Thymus (tissue), 11 donors: ENCODE results near the gene BID. TPM values are rescaled to one million over a fixed set of nuclear protein-coding genes. Genes with fewer than 3 reads are reported as not detected.

Experiments used
- DNase-seq, 9 donors: peaks; one replicate each; pipeline ENCODE4 v3.0.0-alpha.2; 2013; ENCODE audit warnings: low spot score in 9 of 9, low read depth in 6 of 9, missing footprints in 1 of 9
- H3K27ac ChIP-seq, 2 donors: one replicate each; pipeline ENCODE4 v1.5.1; 2013; ENCODE audit warnings: control low read depth in 1 of 2, low read depth in 1 of 2, low read length in 1 of 2, mild to moderate bottlenecking in 1 of 2, moderate library complexity in 1 of 2
- H3K27me3 ChIP-seq, 2 donors: one replicate each; pipeline ENCODE4 v1.5.1; 2013; ENCODE audit warnings: low read length in 1 of 2; ENCODE audit not compliant: control insufficient read depth in 2 of 2, insufficient read depth in 1 of 2
- H3K36me3 ChIP-seq, 2 donors: one replicate each; pipeline ENCODE4 v1.5.1; 2013; ENCODE audit warnings: low read length in 1 of 2, mild to moderate bottlenecking in 1 of 2, moderate library complexity in 1 of 2; ENCODE audit not compliant: control insufficient read depth in 2 of 2, insufficient read depth in 2 of 2
- H3K4me1 ChIP-seq, 2 donors: one replicate each; pipeline ENCODE4 v1.5.1; 2013; ENCODE audit warnings: low read length in 2 of 2; ENCODE audit not compliant: control insufficient read depth in 2 of 2, insufficient read depth in 2 of 2
- H3K4me3 ChIP-seq, 2 donors: one replicate each; pipeline ENCODE4 v1.5.1; 2013; ENCODE audit warnings: low read length in 2 of 2, control low read depth in 1 of 2, mild to moderate bottlenecking in 1 of 2
- H3K9me3 ChIP-seq, 2 donors: one replicate each; pipeline ENCODE4 v1.5.1; 2013; ENCODE audit warnings: low read length in 1 of 2, mild to moderate bottlenecking in 1 of 2; ENCODE audit not compliant: control insufficient read depth in 2 of 2, insufficient read depth in 1 of 2
- WGBS: extraction: QIAGEN DNeasy Blood & Tissue Kit; methylation state at CpG from one replicate; pipeline ENCODE4 v1.1.7; 2013; 5-methylcytosine and 5-hydroxymethylcytosine counted together
- polyA plus RNA-seq: library from polyadenylated mRNA; stranded (reverse); fragments of 200-250 nt; gene quantifications from one replicate; pipeline ENCODE4 v1.2.3, GENCODE V29; 2013
- total RNA-seq: library from RNA; stranded (reverse); fragments of 120-200 nt; gene quantifications from one replicate; pipeline ENCODE4 v1.2.4, GENCODE V29; 2013
- donor health status: healthy.

BID gene
- total and polyA plus RNA-seq, 2 donors: 32.5 to 46.7 TPM

- H3K4me1 ChIP-seq: peaks cover 0 to 21% of the 10 kb centered on the region in 2 donors
- 99% methylated on average over 10 of the region's 10 CpGs for WGBS
- H3K9me3 ChIP-seq: no peaks in the 10 kb centered on the region
- no peak overlapping the region for H3K4me3 ChIP-seq
- H3K27ac ChIP-seq: no peak overlapping the region
- peaks cover 0 to 3% of the 10 kb centered on the region in 2 donors for H3K36me3 ChIP-seq
- H3K27me3 ChIP-seq: no peaks in the 10 kb centered on the region
- DNase-seq: no peak
These were observed 32.8 kb upstream of the BID start for GRCh38 chr22:17807086-17807485.

GRCh38 chr22:17806437-17806836 lies 32.2 kb upstream of the BID start:
- Histone ChIP-seq H3K36me3 (peaks cover 0 to 3% of the 10 kb centered on the region in 2 donors), H3K27me3 (no peaks in the 10 kb centered on the region), H3K9me3 (no peaks in the 10 kb centered on the region), H3K4me3 (no peak overlapping the region), H3K4me1 (peaks cover 0 to 21% of the 10 kb centered on the region in 2 donors), H3K27ac (no peak overlapping the region)
- DNase-seq: no peak
- WGBS: 96% methylated on average over 2 of the region's 2 CpGs

DNA sequence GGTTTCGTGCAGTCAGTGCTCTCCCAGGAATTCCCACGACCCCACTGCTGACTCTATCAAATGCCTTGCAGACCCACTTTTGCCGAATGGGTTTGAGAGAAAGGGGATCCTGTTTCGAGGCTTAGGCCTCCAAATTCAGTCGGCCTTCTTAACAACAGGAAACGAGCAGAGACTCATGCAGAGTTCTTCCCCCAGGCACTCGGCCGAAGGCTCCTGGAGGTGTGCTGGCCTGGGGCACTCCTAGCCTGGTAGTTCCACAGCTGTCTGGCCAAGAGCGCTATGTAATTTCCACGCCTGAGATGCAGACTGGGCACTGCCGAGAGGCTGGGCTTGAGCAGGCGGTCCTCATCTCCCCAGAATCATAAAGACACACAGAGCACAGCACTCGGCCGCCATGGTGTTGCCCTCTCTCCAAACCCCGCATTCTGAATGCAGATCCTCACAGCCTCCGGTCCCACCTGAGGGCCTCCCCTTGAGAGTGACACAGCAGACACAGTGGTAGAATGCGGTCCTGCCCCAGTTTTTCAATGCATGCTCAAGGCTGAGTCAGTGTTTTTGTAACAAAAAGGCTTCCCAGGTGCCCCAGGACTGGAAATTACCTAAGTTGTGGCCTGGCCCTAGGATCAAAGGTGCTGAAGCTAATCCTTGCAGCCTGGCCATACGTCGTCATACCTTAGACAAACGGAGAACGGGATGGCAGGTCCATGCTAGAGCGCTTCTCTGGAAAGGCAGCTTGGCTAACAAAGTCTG lies 30.2 kb upstream of the BID start:
- H3K4me1 ChIP-seq: peaks cover 4 to 33% of the 10 kb centered on the region in 2 donors
- no peak overlapping the region for H3K4me3 ChIP-seq
- H3K9me3 ChIP-seq: no peaks in the 10 kb centered on the region
- no peaks in the 10 kb centered on the region for H3K27me3 ChIP-seq
- H3K36me3 ChIP-seq: peaks cover 0 to 3% of the 10 kb centered on the region in 2 donors
- peak overlapping the region in 1 of 2 donors; percentile 26 for H3K27ac ChIP-seq
- 97% methylated on average over 22 of the region's 22 CpGs for WGBS
- DNase-seq: no peak

GRCh38 chr22:17803609-17804270 lies 29.5 kb upstream of the BID start:
- H3K4me1 ChIP-seq: peaks cover 5 to 38% of the 10 kb centered on the region in 2 donors
- peaks cover 0 to 3% of the 10 kb centered on the region in 2 donors for H3K36me3 ChIP-seq
- H3K27me3 ChIP-seq: no peaks in the 10 kb centered on the region
- no peak overlapping the region for H3K4me3 ChIP-seq
- H3K27ac ChIP-seq: no peak overlapping the region
- H3K9me3 ChIP-seq: no peaks in the 10 kb centered on the region
- WGBS: 95% methylated on average over 20 of the region's 20 CpGs
- DNase-seq: no peak

DNA sequence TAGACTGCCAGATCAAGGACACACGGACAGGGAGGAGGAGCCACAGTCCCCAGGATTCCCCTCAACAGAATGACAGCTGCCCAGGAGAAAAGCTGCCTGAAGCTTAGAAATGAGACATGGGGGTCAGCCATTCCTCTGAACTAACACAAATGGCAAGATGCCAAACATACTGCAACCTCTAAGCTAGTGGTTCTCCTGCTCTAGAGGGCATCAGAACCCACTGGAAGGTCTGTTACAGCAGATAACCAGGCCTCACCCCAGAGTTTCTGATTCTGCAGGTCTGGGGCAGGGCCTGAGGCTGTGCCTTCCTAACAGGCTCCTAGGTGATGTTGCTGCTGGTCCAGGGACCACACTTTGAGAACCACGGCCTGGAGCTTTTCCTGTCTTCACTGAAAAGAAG lies 28.6 kb upstream of the BID start:
- Histone ChIP-seq H3K27ac (no peak overlapping the region), H3K4me1 (peaks cover 12 to 46% of the 10 kb centered on the region in 2 donors), H3K27me3 (no peaks in the 10 kb centered on the region), H3K36me3 (peaks cover 0 to 3% of the 10 kb centered on the region in 2 donors), H3K4me3 (no peak overlapping the region), H3K9me3 (no peaks in the 10 kb centered on the region)
- 94% methylated on average over 2 of the region's 2 CpGs for WGBS
- no peak for DNase-seq

GRCh38 chr22:17802411-17802810 lies 28.1 kb upstream of the BID start:
- H3K27me3 ChIP-seq: no peaks in the 10 kb centered on the region
- WGBS: 97% methylated on average over 10 of the region's 10 CpGs
- no peaks in the 10 kb centered on the region for H3K36me3 ChIP-seq
- no peak overlapping the region for H3K4me3 ChIP-seq
- DNase-seq: no peak
- peaks cover 13 to 50% of the 10 kb centered on the region in 2 donors for H3K4me1 ChIP-seq
- no peak overlapping the region for H3K27ac ChIP-seq
- H3K9me3 ChIP-seq: no peaks in the 10 kb centered on the region

GRCh38 chr22:17797721-17798559 lies 23.7 kb upstream of the BID start:
- H3K36me3 ChIP-seq: no peaks in the 10 kb centered on the region
- 61% methylated on average over 23 of the region's 23 CpGs for WGBS
- no peak overlapping the region for H3K4me3 ChIP-seq
- peak in 2 of 9 donors; percentile 51 to 67 for DNase-seq
- peaks cover 52 to 72% of the 10 kb centered on the region in 2 donors for H3K4me1 ChIP-seq
- H3K27me3 ChIP-seq: no peaks in the 10 kb centered on the region
- peak overlapping the region in 1 of 2 donors; percentile 38 for H3K27ac ChIP-seq
- H3K9me3 ChIP-seq: no peaks in the 10 kb centered on the region

GRCh38 chr22:17796695-17797094 lies 22.4 kb upstream of the BID start:
- Histone ChIP-seq H3K9me3 (no peaks in the 10 kb centered on the region), H3K36me3 (no peaks in the 10 kb centered on the region), H3K4me1 (peaks cover 52 to 80% of the 10 kb centered on the region in 2 donors), H3K4me3 (no peak overlapping the region), H3K27me3 (no peaks in the 10 kb centered on the region), H3K27ac (no peak overlapping the region)
- no peak for DNase-seq
- WGBS: 91% methylated on average over 5 of the region's 5 CpGs
